NCI-H345 (cell line): Measurements from ENCODE around the gene EXD3.

ENCODE experiments used
- DNase-seq: peaks from one replicate; lab custom pipeline; 2025; lab: John Stamatoyannopoulos, UW

The EXD3 gene

GRCh38 chr9:137317718-137318511 is 105.0 kb downstream of the EXD3 start:
- DNase-seq: no peak

- no peak for DNase-seq
These were observed 105.8 kb downstream of the EXD3 start for GRCh38 chr9:137317021-137317717.

- DNase-seq: no peak
These were observed 106.7 kb downstream of the EXD3 start for GRCh38 chr9:137316012-137316981.

- no peak for DNase-seq
These were observed 107.4 kb downstream of the EXD3 start for GRCh38 chr9:137315581-137316011.

GRCh38 chr9:137314561-137315560 is 108.1 kb downstream of the EXD3 start:
- no peak for DNase-seq

GRCh38 chr9:137313956-137314560 is 108.9 kb downstream of the EXD3 start:
- DNase-seq: no peak

GRCh38 chr9:137313326-137313936 is 109.5 kb downstream of the EXD3 start:
- DNase-seq: no peak

GRCh38 chr9:137312852-137313325 is 110.1 kb downstream of the EXD3 start:
- no peak for DNase-seq

GRCh38 chr9:137311986-137312851 is 110.7 kb downstream of the EXD3 start:
- DNase-seq: no peak

GRCh38 chr9:137311171-137311985 is 111.6 kb downstream of the EXD3 start:
- DNase-seq: no peak

- no peak for DNase-seq
These were observed 112.5 kb downstream of the EXD3 start for GRCh38 chr9:137310189-137311052.

GRCh38 chr9:137309368-137310188 is 113.4 kb downstream of the EXD3 start:
- DNase-seq: no peak

GRCh38 chr9:137308057-137308619 is 114.8 kb downstream of the EXD3 start:
- DNase-seq: no peak

- no peak for DNase-seq
These were observed 115.5 kb downstream of the EXD3 start for GRCh38 chr9:137307255-137308056.

- DNase-seq: no peak
These were observed 116.1 kb downstream of the EXD3 start for GRCh38 chr9:137306850-137307254.
